ENCODE data around the gene TMTC2.

DNA sequence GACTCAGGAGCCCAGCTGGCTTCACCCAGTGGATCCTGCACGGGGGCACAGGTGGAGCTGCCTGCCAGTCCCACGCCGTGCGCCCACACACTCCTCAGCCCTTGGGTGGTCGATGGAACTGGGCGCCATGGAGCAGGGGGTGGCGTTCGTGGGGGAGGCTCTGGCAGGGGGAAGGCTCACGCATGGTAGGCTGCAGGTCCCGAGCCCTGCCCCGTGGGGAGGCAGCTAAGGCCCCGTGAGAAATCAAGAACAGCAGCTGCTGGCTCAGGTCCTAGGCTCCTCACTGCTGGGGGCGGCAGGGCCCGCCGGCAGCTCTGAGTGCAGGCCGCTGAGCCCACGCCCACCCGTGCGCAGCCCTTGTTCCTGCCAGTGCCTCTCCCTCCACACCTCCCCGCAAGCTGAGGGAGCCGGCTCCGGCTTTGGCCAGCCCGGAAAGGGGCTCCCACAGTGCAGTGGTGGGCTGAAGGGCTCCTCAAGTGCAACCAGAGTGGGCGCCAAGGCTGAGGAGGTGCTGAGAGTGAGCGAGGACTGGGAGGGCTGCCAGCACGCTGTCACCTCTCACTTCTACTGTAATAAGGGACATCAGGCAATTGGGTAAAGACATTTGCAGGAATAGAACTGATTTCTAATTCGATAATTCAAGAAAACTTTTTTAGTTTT lies 115.4 kb downstream of the TMTC2 start:
- TF ChIP-seq CREB1 (IDR thresholded peaks at IDR 0.05; ENCODE audit: low read depth) (no peak), EGR1 (IDR thresholded peaks at IDR 0.05) (no peak), EP300 (IDR thresholded peaks at IDR 0.05; ENCODE audit: borderline replicate concordance) (no peak), YY1 (IDR thresholded peaks at IDR 0.05; ENCODE audit: low read depth) (no peak), TAF1 (IDR thresholded peaks at IDR 0.05; ENCODE audit: low read depth) (no peak), FOXM1 (IDR thresholded peaks at IDR 0.05; ENCODE audit: borderline replicate concordance, low read depth) (no peak), TEAD4 (IDR thresholded peaks at IDR 0.05) (no peak), TCF12 (IDR thresholded peaks at IDR 0.05; ENCODE audit: low read depth) (no peak), RAD21 (IDR thresholded peaks at IDR 0.05; ENCODE audit: low read depth) (no peak), CEBPB (IDR thresholded peaks at IDR 0.05) (no peak), ZBTB7A (IDR thresholded peaks at IDR 0.05; ENCODE audit: low read depth) (no peak)
- TF ChIP-seq, protein P1, sequence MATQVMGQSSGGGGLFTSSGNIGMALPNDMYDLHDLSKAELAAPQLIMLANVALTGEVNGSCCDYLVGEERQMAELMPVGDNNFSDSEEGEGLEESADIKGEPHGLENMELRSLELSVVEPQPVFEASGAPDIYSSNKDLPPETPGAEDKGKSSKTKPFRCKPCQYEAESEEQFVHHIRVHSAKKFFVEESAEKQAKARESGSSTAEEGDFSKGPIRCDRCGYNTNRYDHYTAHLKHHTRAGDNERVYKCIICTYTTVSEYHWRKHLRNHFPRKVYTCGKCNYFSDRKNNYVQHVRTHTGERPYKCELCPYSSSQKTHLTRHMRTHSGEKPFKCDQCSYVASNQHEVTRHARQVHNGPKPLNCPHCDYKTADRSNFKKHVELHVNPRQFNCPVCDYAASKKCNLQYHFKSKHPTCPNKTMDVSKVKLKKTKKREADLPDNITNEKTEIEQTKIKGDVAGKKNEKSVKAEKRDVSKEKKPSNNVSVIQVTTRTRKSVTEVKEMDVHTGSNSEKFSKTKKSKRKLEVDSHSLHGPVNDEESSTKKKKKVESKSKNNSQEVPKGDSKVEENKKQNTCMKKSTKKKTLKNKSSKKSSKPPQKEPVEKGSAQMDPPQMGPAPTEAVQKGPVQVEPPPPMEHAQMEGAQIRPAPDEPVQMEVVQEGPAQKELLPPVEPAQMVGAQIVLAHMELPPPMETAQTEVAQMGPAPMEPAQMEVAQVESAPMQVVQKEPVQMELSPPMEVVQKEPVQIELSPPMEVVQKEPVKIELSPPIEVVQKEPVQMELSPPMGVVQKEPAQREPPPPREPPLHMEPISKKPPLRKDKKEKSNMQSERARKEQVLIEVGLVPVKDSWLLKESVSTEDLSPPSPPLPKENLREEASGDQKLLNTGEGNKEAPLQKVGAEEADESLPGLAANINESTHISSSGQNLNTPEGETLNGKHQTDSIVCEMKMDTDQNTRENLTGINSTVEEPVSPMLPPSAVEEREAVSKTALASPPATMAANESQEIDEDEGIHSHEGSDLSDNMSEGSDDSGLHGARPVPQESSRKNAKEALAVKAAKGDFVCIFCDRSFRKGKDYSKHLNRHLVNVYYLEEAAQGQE (IDR thresholded peaks at IDR 0.05; ENCODE audit: low read depth): no peak
- TF ChIP-seq, protein P2, sequence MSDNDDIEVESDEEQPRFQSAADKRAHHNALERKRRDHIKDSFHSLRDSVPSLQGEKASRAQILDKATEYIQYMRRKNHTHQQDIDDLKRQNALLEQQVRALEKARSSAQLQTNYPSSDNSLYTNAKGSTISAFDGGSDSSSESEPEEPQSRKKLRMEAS (IDR thresholded peaks at IDR 0.05): no peak
- TF ChIP-seq, protein P3, sequence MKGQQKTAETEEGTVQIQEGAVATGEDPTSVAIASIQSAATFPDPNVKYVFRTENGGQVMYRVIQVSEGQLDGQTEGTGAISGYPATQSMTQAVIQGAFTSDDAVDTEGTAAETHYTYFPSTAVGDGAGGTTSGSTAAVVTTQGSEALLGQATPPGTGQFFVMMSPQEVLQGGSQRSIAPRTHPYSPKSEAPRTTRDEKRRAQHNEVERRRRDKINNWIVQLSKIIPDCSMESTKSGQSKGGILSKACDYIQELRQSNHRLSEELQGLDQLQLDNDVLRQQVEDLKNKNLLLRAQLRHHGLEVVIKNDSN (IDR thresholded peaks at IDR 0.05): no peak
